ENCODE data around the gene TSPAN18. TPM values are rescaled to one million over a fixed set of nuclear protein-coding genes. Genes with fewer than 3 reads are reported as not detected.

Gene TSPAN18
- total RNA-seq, 1 donor from 2014 or later, result 31.7 TPM

DNA sequence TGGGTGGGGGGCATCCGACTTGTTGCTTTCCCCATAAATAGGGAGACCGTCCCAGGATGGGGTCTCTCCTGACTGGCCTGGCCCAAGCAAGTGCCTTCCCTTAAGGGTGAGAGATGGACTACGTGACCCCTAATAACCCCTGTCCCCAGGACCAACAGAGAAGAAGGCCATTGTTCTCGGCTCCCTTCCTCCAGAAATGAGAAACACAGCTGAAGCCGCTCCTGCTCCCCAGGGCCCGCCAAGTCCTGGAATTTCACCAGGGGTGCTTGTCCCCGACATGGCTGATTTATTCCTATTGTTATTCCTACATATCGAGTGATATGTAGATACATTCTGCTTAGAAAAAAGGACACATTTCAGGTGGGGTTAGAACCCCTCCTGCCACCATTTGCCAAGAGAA, 123.2 kb downstream of the TSPAN18 start:
- Histone ChIP-seq H3K4me1 (ENCODE audit: insufficient read depth, low read length) (no peaks in the 10 kb centered on the region), H3K27me3 (ENCODE audit: insufficient read depth, low read length) (peaks cover 22% of the 10 kb centered on the region), H3K4me2 (ENCODE audit: low read length) (no peak overlapping the region), H3K4me3 (ENCODE audit: insufficient read depth, low read depth, low read length) (no peak overlapping the region), H3K36me3 (ENCODE audit: insufficient read depth, low read length) (no peaks in the 10 kb centered on the region), H3K9me3 (ENCODE audit: insufficient read depth, low read depth, low read length) (no peaks in the 10 kb centered on the region), H4K20me1 (ENCODE audit: insufficient read depth, low read length) (no peaks in the 10 kb centered on the region), H2AFZ (ENCODE audit: low read depth, low read length) (no peak overlapping the region), H3K79me2 (ENCODE audit: insufficient read depth, low read length) (no peaks in the 10 kb centered on the region), H3K27ac (ENCODE audit: low read depth, low read length) (no peak overlapping the region), H3K9ac (ENCODE audit: low read length) (no peak overlapping the region)
- DNase-seq (ENCODE audit: low read depth), result no peak
- H3K36me3 Mint-ChIP-seq (ENCODE audit: low read depth, unreplicated experiment), result peaks cover 22% of the 10 kb centered on the region
- peaks cover 16% of the 10 kb centered on the region for H3K4me1 Mint-ChIP-seq (ENCODE audit: low read depth, unreplicated experiment)
- FAIRE-seq, result no peak
- H3K27ac Mint-ChIP-seq (ENCODE audit: unreplicated experiment), result no peak overlapping the region
- no peak overlapping the region for H3K4me3 Mint-ChIP-seq (ENCODE audit: unreplicated experiment)
- peaks cover 8% of the 10 kb centered on the region for H3K9me3 Mint-ChIP-seq (ENCODE audit: unreplicated experiment)
- peaks cover 36% of the 10 kb centered on the region for H3K27me3 Mint-ChIP-seq (ENCODE audit: low read depth, unreplicated experiment)
- TF ChIP-seq EZH2 (IDR thresholded peaks at IDR 0.05; ENCODE audit: insufficient read depth, low read length), result no peak
- TF ChIP-seq, protein P1, sequence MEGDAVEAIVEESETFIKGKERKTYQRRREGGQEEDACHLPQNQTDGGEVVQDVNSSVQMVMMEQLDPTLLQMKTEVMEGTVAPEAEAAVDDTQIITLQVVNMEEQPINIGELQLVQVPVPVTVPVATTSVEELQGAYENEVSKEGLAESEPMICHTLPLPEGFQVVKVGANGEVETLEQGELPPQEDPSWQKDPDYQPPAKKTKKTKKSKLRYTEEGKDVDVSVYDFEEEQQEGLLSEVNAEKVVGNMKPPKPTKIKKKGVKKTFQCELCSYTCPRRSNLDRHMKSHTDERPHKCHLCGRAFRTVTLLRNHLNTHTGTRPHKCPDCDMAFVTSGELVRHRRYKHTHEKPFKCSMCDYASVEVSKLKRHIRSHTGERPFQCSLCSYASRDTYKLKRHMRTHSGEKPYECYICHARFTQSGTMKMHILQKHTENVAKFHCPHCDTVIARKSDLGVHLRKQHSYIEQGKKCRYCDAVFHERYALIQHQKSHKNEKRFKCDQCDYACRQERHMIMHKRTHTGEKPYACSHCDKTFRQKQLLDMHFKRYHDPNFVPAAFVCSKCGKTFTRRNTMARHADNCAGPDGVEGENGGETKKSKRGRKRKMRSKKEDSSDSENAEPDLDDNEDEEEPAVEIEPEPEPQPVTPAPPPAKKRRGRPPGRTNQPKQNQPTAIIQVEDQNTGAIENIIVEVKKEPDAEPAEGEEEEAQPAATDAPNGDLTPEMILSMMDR (IDR thresholded peaks at IDR 0.05; ENCODE audit: insufficient read depth, low read depth, low read length), result no peak

DNA sequence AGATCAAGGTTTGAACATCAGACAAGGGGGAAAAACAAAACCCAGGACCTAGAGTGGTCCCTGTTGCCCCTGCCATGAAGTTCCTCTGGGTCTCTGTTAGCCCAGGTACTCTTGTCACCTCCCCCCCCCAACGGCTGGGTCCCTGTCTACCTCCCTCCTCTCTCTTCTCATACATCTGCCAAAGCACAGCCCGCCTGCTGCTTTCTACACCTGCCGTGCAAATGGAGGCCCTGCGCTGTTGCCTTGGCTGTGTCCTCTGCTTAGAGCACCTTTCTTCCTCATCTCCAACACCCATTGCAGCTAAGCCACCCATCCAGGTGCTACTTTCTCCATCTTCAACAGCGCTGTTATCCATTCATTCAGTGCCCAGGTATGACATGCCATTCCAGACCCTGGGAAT, 124.7 kb downstream of the TSPAN18 start:
- Mint-ChIP-seq H3K4me3 (ENCODE audit: unreplicated experiment) (no peak overlapping the region), H3K27ac (ENCODE audit: unreplicated experiment) (no peak overlapping the region), H3K36me3 (ENCODE audit: low read depth, unreplicated experiment) (peaks cover 12% of the 10 kb centered on the region), H3K27me3 (ENCODE audit: low read depth, unreplicated experiment) (peaks cover 29% of the 10 kb centered on the region), H3K4me1 (ENCODE audit: low read depth, unreplicated experiment) (peaks cover 25% of the 10 kb centered on the region), H3K9me3 (ENCODE audit: unreplicated experiment) (peaks cover 7% of the 10 kb centered on the region)
- Histone ChIP-seq H3K79me2 (ENCODE audit: insufficient read depth, low read length) (no peaks in the 10 kb centered on the region), H3K4me1 (ENCODE audit: insufficient read depth, low read length) (peaks cover 3% of the 10 kb centered on the region), H3K27ac (ENCODE audit: low read depth, low read length) (no peak overlapping the region), H2AFZ (ENCODE audit: low read depth, low read length) (no peak overlapping the region), H3K9me3 (ENCODE audit: insufficient read depth, low read depth, low read length) (no peaks in the 10 kb centered on the region), H3K27me3 (ENCODE audit: insufficient read depth, low read length) (peaks cover 22% of the 10 kb centered on the region), H3K4me3 (ENCODE audit: insufficient read depth, low read depth, low read length) (no peak overlapping the region), H3K9ac (ENCODE audit: low read length) (no peak overlapping the region), H4K20me1 (ENCODE audit: insufficient read depth, low read length) (no peaks in the 10 kb centered on the region), H3K36me3 (ENCODE audit: insufficient read depth, low read length) (no peaks in the 10 kb centered on the region), H3K4me2 (ENCODE audit: low read length) (no peak overlapping the region)
- no peak for FAIRE-seq
- TF ChIP-seq, protein P1 (IDR thresholded peaks at IDR 0.05; ENCODE audit: insufficient read depth, low read depth, low read length), result no peak
- TF ChIP-seq EZH2 (IDR thresholded peaks at IDR 0.05; ENCODE audit: insufficient read depth, low read length), result no peak
- DNase-seq (ENCODE audit: low read depth), result no peak

DNA sequence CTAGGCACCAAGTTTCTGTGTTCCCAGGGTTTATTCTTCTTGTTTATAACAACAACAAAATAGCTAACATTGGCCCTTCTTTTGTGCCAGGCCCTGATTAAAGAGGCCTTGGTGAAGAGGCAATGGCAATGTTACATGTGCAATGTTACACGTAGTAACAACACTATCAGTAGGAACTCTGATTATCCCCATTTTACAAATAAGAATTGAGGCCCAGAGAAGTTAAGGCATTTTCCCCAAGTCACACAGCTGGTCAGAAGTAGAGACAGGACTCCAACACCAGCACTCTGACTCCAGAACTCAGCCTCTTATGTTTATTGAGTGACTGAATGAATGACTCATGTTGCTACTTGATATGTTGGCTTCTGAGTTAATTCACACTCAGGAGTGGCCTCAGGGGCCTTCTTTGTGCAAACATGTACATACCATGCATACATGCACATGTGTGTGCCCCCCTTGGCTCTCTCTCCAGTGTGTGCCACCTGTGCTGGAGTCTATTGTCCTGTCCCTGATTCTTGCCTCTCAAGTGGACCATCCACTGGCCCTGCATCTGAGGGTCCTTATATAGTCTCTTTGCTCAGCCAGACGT, 125.5 kb downstream of the TSPAN18 start:
- peaks cover 27% of the 10 kb centered on the region for H3K27me3 ChIP-seq (ENCODE audit: insufficient read depth, low read length)
- DNase-seq (ENCODE audit: low read depth), result no peak
- no peak overlapping the region for H2AFZ ChIP-seq (ENCODE audit: low read depth, low read length)
- peaks cover 2% of the 10 kb centered on the region for H3K9me3 Mint-ChIP-seq (ENCODE audit: unreplicated experiment)
- no peak overlapping the region for H3K9ac ChIP-seq (ENCODE audit: low read length)
- no peaks in the 10 kb centered on the region for H3K36me3 ChIP-seq (ENCODE audit: insufficient read depth, low read length)
- no peak overlapping the region for H3K4me2 ChIP-seq (ENCODE audit: low read length)
- H3K4me1 ChIP-seq (ENCODE audit: insufficient read depth, low read length), result peaks cover 3% of the 10 kb centered on the region
- peaks cover 7% of the 10 kb centered on the region for H3K36me3 Mint-ChIP-seq (ENCODE audit: low read depth, unreplicated experiment)
- H3K27me3 Mint-ChIP-seq (ENCODE audit: low read depth, unreplicated experiment), result peaks cover 25% of the 10 kb centered on the region
- no peak for TF ChIP-seq EZH2 (IDR thresholded peaks at IDR 0.05; ENCODE audit: insufficient read depth, low read length)
- TF ChIP-seq, protein P1 (IDR thresholded peaks at IDR 0.05; ENCODE audit: insufficient read depth, low read depth, low read length), result no peak
- H3K27ac ChIP-seq (ENCODE audit: low read depth, low read length), result no peak overlapping the region
- no peaks in the 10 kb centered on the region for H4K20me1 ChIP-seq (ENCODE audit: insufficient read depth, low read length)
- no peaks in the 10 kb centered on the region for H3K9me3 ChIP-seq (ENCODE audit: insufficient read depth, low read depth, low read length)
- no peak overlapping the region for H3K4me3 ChIP-seq (ENCODE audit: insufficient read depth, low read depth, low read length)
- no peak overlapping the region for H3K4me3 Mint-ChIP-seq (ENCODE audit: unreplicated experiment)
- FAIRE-seq, result no peak
- no peaks in the 10 kb centered on the region for H3K79me2 ChIP-seq (ENCODE audit: insufficient read depth, low read length)
- no peak overlapping the region for H3K27ac Mint-ChIP-seq (ENCODE audit: unreplicated experiment)
- H3K4me1 Mint-ChIP-seq (ENCODE audit: low read depth, unreplicated experiment), result peaks cover 25% of the 10 kb centered on the region
